Measurements from ENCODE around the gene SEL1L.
"Not testable (repeated sequence)": the region's sequence is repeated elsewhere in the genome, so short reads cannot be mapped to it uniquely, and the experiment has no call there.

Gene SEL1L

DNA sequence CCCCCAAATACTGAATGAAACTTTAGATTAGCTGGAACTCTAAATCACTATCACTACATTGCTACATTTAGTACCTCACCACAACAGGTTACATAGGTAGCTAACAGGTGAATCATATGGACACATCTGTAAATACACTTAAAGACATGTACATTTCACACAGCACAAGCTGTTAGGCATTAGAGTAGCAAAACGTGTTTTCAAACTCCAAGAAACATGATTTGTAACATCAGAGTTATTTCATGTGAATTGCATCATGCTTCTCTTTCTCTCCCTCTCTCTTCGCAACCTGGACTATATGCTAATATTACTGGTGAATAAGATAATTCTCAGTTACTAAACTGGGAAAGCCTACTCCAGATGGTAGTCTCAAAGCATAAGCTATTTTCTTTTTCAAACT, 4.3 kb downstream of the SEL1L start:
- no peak for DNase-seq

DNA sequence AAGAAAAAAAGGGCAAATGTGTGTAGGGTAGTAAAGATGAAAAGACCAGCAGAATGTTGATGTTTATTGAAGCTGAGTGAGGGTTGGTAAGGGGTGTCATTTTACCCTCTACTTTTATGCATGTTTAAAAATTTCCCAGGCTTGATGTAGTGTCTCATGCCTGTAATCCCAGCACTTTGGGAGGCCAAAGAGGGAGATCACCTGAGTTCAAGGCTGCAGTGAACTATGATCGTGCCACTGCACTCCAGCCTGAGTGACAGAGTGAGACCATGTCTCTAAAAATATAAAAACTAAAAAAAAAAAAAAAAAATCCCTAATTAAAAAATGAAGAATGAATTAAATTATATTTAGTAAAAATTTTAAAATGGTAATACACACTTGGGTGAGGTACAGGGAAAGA, 8.5 kb downstream of the SEL1L start:
- DNase-seq, result no peak

DNA sequence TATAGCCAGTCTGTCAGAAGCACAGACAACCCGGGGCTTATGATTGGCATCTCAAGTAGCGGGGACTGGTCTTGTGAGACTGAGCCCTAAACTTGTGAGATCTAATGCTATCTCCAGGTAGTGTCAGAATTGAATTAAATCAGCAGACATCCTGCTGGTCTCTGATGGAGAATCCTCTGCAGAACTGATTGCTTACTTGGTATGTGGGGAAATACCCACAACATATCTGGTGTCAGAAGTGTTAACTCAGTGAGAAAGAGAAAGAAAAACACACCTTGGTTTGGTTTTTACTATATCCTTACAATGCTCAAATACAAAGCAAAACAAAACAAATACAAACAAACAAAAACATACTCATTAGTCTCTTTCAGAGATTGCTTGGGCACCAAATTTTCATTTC, 10.0 kb downstream of the SEL1L start:
- no peak for DNase-seq

DNA sequence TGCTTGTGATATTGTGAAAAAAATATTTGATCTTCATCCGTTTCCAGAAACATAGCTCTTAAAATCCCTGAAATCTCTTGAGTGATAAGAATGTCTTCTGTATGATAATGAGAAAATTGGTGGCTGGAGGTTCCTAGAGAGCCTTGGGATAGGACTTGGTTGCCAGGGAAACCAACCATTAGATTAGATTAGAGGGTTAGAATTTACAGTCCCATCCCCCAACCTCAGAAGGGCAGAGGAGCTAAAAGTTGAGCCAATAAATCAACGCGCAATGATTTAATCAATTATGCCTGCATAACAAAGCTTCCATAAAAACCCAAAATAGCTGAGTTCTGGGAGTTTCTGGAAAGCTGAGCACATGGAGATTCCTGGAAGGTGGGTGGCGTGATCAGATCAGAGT, 10.6 kb downstream of the SEL1L start:
- DNase-seq, result no peak

GRCh38 chr14:81521356-81521755, 12.3 kb downstream of the SEL1L start:
- DNase-seq, result no peak

GRCh38 chr14:81519200-81520011, 14.2 kb downstream of the SEL1L start:
- DNase-seq, result peak in 4 of 58 donors; percentile 5 to 42 (median 23)

DNA sequence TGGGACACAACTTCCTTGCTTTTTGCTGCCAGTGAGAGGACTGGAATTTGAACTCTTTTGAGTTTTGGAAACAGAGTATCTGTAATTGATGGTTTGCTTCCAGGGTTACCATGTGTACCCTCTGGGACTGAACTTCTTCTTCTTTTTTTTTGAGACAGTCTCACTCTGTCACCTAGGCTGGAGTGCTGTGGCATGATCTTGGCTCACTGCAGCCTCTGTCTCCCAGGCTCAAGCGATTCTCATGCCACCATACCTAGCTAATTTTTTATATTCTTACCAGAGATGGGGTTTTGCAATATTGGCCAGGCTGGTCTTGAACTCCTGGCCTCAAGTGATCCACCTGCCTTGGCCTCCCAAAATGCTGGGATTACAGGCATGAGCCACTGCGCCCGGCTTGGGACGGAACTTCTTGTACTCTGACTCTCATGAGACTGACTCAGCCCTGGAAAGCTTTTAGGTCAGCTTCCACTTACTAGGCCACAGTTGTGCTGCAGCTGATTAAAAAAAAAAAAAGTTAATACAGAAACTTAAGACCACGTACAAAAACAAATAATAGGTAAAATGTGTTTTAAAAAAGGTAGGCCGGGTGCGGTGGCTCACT, 15.8 kb downstream of the SEL1L start:
- peak in 1 of 58 donors; percentile 4 for DNase-seq

- DNase-seq, result no peak
Measured at GRCh38 chr14:81516986-81517797, 16.5 kb downstream of the SEL1L start.

DNA sequence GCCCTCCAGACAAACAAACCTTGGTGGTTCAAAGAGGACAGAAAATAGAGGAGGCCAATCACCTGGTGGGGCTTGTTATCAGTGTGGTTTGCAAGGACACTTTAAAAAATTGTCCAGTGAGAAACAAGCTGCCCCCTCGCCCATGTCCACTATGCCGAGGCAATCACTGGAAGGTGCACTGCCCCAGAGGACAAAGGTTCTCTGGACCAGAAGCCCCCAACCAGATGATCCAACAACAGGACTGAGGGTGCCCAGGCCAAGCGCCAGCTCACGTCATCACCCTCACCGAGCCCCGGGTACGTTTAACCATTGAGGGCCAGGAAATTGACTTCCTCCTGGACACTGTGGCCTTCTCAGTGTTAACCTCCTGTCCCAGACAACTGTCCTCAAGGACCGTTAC, 17.7 kb downstream of the SEL1L start:
- DNase-seq, result not testable (repeated sequence)

DNA sequence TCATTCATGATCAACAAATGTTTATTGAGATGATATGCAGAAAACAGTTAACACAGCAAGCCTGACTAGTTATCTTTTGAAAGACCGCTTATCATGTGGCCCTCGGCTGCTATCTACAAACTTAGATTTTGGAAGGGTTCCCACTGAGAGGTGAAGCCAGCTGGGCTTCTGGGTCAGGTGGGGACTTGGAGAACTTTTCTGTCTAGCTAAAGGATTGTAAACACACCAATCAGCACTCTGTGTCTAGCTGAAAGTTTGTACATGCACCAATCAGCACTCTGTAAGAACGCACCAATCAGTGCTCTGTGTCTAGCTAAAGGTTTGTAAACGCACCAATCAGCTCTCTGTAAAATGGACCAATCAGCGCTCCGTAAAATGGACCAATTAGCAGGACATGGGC, 20.8 kb downstream of the SEL1L start:
- not testable (repeated sequence) for DNase-seq

DNA sequence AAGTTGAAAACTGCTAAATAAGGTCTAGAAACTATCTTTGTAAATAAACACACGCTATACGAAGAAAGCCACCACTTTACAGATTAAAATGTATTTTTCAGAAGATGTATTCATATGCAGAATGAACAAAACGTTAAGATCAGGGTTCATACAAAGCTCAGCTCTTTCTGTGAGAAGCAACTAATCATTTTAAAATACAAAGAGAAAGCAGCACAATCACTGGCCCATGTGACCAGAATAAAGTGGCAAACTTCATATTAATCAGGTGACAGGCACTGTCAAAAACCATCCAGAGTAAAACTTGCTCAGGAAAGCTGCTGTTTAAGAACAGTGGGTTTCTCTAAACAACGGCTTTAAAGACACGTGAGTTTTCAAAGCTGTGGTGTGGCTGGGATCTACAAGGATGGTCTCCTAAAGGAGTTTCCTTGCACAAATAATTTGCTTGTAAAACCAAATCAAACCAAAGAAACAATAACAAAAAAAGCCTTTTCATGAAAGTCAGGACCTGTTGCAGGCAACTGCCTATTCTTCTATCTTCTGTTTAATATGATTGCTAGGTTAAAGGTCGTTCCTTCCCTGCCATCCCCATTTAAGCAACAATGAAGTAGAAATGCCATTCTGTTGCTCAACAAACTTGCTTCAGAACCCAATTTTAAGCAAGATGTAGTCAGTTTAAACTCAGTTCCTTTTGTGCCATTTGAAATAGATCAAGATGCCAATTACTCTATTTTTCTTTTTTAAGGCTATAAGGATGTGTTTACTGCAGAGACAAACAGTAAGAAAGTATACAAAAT, 22.3 kb downstream of the SEL1L start:
- DNase-seq, result no peak

DNA sequence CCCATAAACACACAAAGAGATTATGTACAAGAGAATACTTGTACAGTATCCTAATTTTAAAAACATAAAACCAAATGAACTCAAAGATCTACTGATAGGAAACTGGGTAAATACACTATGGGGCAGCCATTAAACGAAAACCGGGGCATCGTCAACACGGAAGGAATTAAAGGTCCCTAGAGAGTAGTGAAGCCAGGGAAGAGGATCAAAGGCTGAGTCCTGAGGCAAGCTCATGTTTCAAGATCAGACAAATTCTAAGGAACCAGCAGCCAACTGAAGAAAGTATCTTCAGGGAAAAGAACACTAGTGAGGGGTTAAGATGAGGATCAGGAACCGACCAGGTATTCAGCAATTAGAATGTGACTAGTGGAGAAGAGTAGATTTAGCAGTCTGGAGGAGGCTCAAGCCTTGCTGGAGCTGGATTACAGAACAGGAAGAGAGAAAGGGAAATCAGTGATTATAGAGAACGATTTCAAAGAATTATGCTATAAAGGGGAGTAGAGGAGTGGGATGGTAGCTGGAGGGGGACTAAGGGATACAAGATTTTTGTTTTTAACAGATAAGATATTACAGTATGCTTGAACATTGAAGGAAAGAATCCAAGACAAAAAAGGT, 23.7 kb downstream of the SEL1L start:
- no peak for DNase-seq

DNA sequence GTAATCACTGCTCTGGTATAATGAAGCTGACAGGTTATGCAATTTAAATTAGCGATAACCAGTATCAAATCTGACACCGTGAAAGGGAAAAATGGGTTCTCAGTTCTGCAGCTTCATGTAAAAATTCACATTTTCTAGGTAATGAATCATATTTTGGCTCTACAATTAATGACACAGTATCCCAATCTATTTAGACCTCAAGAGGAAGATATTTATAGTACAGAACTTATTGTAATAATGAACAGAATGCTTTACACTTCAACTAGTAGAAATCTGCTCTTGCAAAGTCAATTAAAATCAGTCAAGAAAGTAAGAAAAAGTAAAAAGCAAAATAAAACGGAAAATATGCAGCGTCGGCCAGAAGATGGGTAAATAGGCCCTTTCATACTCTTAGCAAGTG, 24.3 kb downstream of the SEL1L start:
- DNase-seq, result no peak

GRCh38 chr14:81506487-81506886, 27.2 kb downstream of the SEL1L start:
- no peak for DNase-seq

DNA sequence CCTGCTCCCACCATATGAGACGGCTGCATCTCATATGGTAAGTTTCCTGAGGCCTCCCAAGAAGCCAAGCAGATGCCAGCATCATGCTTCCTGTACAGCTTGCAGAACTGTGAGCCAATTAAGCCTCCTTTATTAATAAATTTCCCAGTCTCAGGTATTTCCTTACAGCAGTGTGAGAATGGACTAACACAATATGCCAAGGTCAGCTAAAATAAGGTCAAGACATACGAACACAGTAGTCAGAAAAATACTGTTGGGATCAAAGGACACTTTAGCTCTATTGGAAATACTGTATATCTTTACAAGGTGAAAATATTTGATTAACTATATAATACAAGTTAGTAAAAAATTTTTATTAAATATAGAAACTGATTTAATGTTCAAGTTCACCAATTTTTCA, 28.8 kb downstream of the SEL1L start:
- no peak for DNase-seq

- no peak for DNase-seq
Measured at GRCh38 chr14:81485781-81486180, 47.9 kb downstream of the SEL1L start.

GRCh38 chr14:81485372-81485771, 48.3 kb downstream of the SEL1L start:
- no peak for DNase-seq

DNA sequence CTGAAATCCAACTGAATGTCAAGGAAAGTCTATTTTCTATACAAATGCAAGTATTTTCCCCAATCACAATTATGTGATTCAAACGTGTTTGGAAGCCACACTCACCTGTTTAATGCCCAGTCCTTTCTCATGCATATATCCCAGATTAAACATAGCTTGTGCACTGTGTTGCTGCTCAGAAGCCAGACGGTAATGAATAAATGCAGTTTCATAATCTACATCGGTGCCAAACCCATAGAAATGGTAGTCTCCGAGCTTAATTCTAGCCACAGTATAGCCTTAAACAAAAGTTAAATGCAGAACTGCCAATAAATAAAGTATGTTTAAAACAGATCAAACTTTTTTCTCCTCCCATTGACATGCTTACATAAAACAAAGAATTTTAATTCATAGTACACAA, 49.5 kb downstream of the SEL1L start:
- no peak for DNase-seq

GRCh38 chr14:81480741-81481140, 52.9 kb downstream of the SEL1L start:
- DNase-seq, result no peak

GRCh38 chr14:81478446-81478845, 55.2 kb downstream of the SEL1L start:
- no peak for DNase-seq

DNA sequence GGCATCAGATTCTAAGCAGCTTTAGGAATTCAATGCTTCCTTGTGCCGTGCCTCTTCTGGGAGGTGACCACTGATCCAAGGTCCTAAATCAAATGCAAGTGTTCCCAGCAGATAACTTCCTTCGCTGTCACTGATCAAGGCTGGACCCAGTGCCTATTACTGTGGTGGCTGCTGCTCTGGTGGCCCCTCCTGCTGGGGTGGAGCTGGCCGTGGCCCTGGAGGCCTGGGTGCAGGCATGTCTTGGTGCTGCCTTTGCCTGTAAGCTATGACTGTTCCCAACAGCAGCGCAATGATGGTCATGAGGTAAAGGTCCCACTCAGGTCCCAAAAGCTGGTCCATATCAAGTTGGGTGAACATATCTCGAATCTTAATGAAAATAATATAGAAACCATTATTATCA, 56.8 kb downstream of the SEL1L start:
- DNase-seq, result no peak
